Measurements from ENCODE around the gene SLC19A3. TPM values are rescaled to one million over a fixed set of nuclear protein-coding genes. Genes with fewer than 3 reads are reported as not detected.

The SLC19A3 gene
- total RNA-seq (2014; rRNA removed; shearing (Covaris generic)): 0.68 and 1.1 TPM in 2 replicates

DNA sequence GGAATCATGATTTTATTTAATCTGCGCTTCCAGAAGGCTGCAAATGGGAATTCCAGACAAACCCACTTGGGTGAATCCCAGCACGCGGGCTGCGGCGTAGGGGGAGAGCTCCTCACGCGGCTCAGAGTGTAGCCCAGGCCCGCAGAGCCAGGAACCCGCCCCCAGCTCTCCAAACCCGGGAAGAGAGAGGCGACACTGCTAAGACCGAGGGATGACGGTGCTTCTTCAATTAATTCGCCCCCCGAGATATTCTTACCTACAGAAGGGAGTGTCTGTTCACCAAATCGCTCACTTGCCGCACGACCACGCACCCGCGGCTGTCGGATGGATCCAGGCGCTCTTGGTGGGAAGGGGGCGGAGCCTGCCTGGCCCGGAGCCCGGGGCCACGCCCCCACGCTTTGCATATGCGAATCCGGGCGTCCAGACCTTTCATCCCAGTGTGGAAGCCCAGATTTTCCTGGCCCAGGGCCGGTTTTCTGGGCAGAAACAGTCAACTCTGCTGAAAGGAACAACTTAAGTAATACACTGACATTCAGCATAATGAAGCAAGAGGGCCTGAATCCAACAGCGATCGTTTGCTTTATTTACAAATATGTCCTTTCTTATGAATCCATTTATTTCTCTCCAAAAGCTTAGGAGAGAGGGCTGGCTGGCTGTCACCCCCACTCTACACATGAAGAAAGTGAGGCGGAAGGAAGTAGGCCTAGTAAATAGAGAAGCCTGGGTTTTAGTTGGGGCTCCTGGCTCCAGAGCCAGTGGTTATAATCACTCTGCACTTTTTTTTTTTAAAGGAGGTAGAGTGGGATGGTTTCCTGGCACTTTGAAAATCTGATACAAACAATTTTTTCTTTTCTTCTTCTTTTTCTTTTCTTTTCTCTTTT lies at the start of gene SLC19A3:
Gene SLC19A3, minus strand, starts transcription at position 342 of the 881 bp plus-strand sequence. CDS start 15,710 bp downstream, outside the sequence.

GRCh38 chr2:227745594-227745993 lies 27.8 kb upstream of the SLC19A3 start, which contains the start of gene SCYGR8:
SCYGR8 (plus strand) TSS chr2:227745894; CDS start chr2:227745894, 0 bp downstream.

DNA sequence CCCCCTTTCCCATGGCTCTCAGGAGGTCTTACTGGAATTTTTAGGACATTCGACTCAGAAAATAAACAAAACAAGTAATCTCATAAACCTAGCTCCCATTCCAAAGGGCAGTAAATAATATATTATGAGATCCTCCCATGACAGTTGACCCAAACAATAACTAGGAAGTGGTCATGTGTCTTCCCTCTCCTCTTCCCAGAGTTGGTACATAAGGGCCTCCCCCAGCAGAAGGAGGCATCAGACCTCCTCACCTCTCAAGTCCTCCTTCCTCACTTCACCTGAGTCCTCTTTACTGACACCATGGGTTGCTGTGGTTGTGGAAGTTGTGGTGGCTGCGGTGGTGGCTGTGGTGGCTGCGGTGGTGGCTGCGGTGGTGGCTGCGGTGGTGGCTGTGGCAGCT lies 10.2 kb upstream of the SLC19A3 start, which contains the start of gene SCYGR7:
Gene SCYGR7, plus strand, starts transcription at position 301 of the 400 bp plus-strand sequence. Its CDS starts 0 bp downstream, at position 301.

DNA sequence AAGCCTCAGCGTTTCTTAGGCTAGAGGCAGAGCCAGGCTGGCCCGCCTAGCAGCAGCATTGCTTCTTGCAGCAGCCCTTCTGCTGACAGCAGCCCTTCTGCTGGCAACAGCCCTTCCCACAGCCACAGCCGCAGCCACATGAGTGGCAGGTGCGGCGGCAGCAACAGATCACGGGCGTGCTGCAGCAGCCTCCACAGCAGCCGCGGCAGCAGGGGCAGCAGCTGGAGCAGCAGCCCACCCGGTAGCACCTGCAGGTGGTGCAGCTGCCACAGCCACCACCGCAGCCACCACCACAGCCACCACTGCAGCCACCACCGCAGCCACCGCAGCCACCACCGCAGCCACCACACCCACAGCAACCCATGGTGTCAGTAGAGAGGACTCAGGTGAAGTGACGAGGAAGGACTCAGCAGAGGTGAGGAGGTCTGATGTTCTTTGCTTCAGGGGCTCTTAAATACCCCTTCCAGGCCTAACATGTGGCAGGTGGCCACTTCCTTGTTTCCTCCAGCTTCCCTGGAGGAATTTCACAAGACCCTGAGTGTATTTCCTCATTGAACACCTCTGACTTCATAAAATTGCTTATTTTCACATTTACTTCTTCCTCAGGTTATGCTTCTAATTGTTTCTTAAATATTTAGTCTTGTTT lies 6.7 kb upstream of the SLC19A3 start, which contains the start of gene SCYGR6:
Gene SCYGR6, minus strand, starts transcription at position 364 of the 646 bp plus-strand sequence. Its CDS starts 0 bp downstream, at position 364.

DNA sequence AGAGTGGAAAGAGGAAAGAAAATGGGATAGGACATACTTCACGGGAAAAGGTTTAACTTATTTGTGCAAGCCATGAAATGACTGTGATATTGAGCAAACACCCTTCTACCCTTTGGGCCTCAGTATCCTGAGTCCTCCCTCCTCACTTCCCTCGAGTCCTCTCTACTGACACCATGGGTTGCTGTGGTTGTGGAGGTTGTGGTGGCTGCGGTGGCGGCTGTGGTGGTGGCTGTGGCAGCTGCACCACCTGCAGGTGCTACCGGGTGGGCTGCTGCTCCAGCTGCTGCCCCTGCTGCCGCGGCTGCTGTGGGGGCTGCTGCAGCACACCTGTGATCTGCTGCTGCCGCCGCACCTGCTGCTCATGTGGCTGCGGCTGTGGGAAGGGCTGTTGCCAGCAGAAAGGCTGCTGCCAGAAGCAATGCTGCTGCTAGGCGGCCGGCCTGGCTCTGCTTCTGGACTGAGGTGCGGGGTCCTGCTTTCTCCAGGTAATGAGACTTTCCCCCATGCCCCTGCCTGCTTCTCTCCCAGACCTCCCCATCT lies 51.1 kb downstream of the SLC19A3 start, which contains the start of gene SCYGR5:
Gene SCYGR5, plus strand, starts transcription at position 174 of the 540 bp plus-strand sequence. Its CDS starts 0 bp downstream, at position 174.

Small RNA genes within 50 kb of the gene (small RNA-seq; reads per million reads assigned to genes)
- gene RNA5SP121: 0.54 reads per million, percentile 29 among the genes with 10 or more reads in this experiment

Other genes starting within 250 kb of the SLC19A3 start
- 17.7 and 23.8 TPM in 2 replicates for gene AGFG1, start 245.9 kb downstream of the SLC19A3 start, total RNA-seq (2014; rRNA removed; shearing (Covaris generic))
- gene SCYGR2, start 119.1 kb downstream of the SLC19A3 start, total RNA-seq (2014; rRNA removed; shearing (Covaris generic)): not detected in 2 replicates
- not detected in 2 replicates for gene SCYGR3, start 103.2 kb downstream of the SLC19A3 start, total RNA-seq (2014; rRNA removed; shearing (Covaris generic))
- gene SCYGR4, start 100.5 kb downstream of the SLC19A3 start, total RNA-seq (2014; rRNA removed; shearing (Covaris generic)): not detected in 2 replicates
- not detected in 2 replicates for gene SCYGR5, start 51.2 kb downstream of the SLC19A3 start, total RNA-seq (2014; rRNA removed; shearing (Covaris generic))
- not detected in 2 replicates for gene SCYGR6, start 6.7 kb upstream of the SLC19A3 start, total RNA-seq (2014; rRNA removed; shearing (Covaris generic))
- not detected in 2 replicates for gene SCYGR7, start 10.3 kb upstream of the SLC19A3 start, total RNA-seq (2014; rRNA removed; shearing (Covaris generic))
- not detected in 2 replicates for gene SCYGR8, start 27.9 kb upstream of the SLC19A3 start, total RNA-seq (2014; rRNA removed; shearing (Covaris generic))
- 1.3 TPM in 1 of 2 replicates, not detected in the other for gene CCL20, start 95.8 kb upstream of the SLC19A3 start, total RNA-seq (2014; rRNA removed; shearing (Covaris generic))
- 0.11 TPM in 1 of 2 replicates, not detected in the other for gene DAW1, start 153.6 kb upstream of the SLC19A3 start, total RNA-seq (2014; rRNA removed; shearing (Covaris generic))